OCI-LY7 (cell line): Measurements from ENCODE around the gene CEACAM1. TPM values are rescaled to one million over a fixed set of nuclear protein-coding genes. Genes with fewer than 3 reads are reported as not detected.

ENCODE experiments used
- BruUV-seq: library from RNA; stranded (reverse); fragments of 400-500 nt; replicated peaks from 2 replicates; lab custom pipeline; 2021; lab: Mats Ljungman, UMichigan
- CTCF ChIA-PET: fragments of 300-600 bp; sonication (Branson Sonifier 250); formaldehyde crosslinking; loops from one replicate; lab custom pipeline; 2022; ENCODE audit warnings: antibody characterized with exemption; ENCODE audit not compliant: unreplicated experiment; lab: Charles Lee
- POLR2A ChIA-PET: fragments of 300-600 bp; sonication (Branson Sonifier 250); formaldehyde crosslinking; loops from one replicate; lab custom pipeline; 2022; ENCODE audit warnings: antibody characterized with exemption; lab: Charles Lee
- DNase-seq: peaks from one replicate; pipeline ENCODE4 v3.0.0-alpha.2; 2015; ENCODE audit warnings: low spot score
- H2AFZ ChIP-seq: fragments of 200-600 bp; sonication (generic), shearing (Covaris generic); 2 replicates; pipeline ENCODE4 v1.6.1; 2014; ENCODE audit warnings: mild to moderate bottlenecking, antibody characterized with exemption, low read length, moderate library complexity
- H3K27ac ChIP-seq: fragments of 200-600 bp; sonication (generic); 2 replicates; pipeline ENCODE4 v1.5.1; 2014; ENCODE audit warnings: mixed run types, low read depth, mild to moderate bottlenecking, moderate library complexity, low read length, inconsistent platforms; ENCODE audit not compliant: poor library complexity, severe bottlenecking
- H3K36me3 ChIP-seq: fragments of 200-600 bp; sonication (generic); 2 replicates; pipeline ENCODE4 v1.6.1; 2014; ENCODE audit warnings: mild to moderate bottlenecking, antibody characterized with exemption, low read length, moderate library complexity, mixed read lengths; ENCODE audit not compliant: insufficient read depth
- H3K4me1 ChIP-seq: fragments of 200-600 bp; sonication (generic); 2 replicates; pipeline ENCODE4 v1.5.1; 2014; ENCODE audit warnings: mild to moderate bottlenecking, low read length; ENCODE audit not compliant: insufficient read depth, poor library complexity, severe bottlenecking
- H3K4me2 ChIP-seq: fragments of 200-600 bp; sonication (generic); 2 replicates; pipeline ENCODE4 v1.6.1; 2014; ENCODE audit warnings: mild to moderate bottlenecking, low read length
- H3K4me3 ChIP-seq: fragments of 200-600 bp; sonication (generic); 2 replicates; pipeline ENCODE4 v1.5.1; 2014; ENCODE audit warnings: mild to moderate bottlenecking, low read depth, low read length; ENCODE audit not compliant: poor library complexity, severe bottlenecking
- H3K79me2 ChIP-seq: fragments of 200-600 bp; sonication (generic); 2 replicates; pipeline ENCODE4 v1.6.1; 2016; ENCODE audit warnings: low read depth, mild to moderate bottlenecking, low read length, moderate library complexity, mixed read lengths; ENCODE audit not compliant: insufficient read depth
- H3K9me2 ChIP-seq: fragments of 200-600 bp; sonication (generic); 2 replicates; pipeline ENCODE4 v1.6.1; 2016; ENCODE audit warnings: mild to moderate bottlenecking, low read length, mixed read lengths; ENCODE audit not compliant: insufficient read depth
- H3K9me3 ChIP-seq: fragments of 200-600 bp; sonication (generic); 2 replicates; pipeline ENCODE4 v1.6.1; 2014; ENCODE audit warnings: mild to moderate bottlenecking, mixed run types, low read length, mixed read lengths
- H4K20me1 ChIP-seq: fragments of 200-600 bp; sonication (generic); 2 replicates; pipeline ENCODE4 v1.6.1; 2014; ENCODE audit warnings: mild to moderate bottlenecking, antibody characterized with exemption, low read length, moderate library complexity, mixed read lengths; ENCODE audit not compliant: insufficient read depth
- EZH2phosphoT487 ChIP-seq: fragments of 200-600 bp; sonication (generic); IDR thresholded peaks from 2 replicates; pipeline ENCODE4 v1.6.1; 2018; ENCODE audit warnings: low read depth, borderline replicate concordance, mild to moderate bottlenecking, mixed run types, antibody characterized with exemption, low read length, moderate library complexity, mixed read lengths
- intact Hi-C: fragments of 100-400 bp; cut with micrococcal nuclease; formaldehyde crosslinking; loops from one replicate; pipeline ENCODE4 v1.10.0; 2022; ENCODE audit not compliant: unreplicated experiment
- total RNA-seq, 2 experiments: library from RNA; depleted of rRNA in 1 of 2; stranded (reverse); fragments of >200 nt in 1 of 2; shearing (Covaris generic) in 1 of 2; gene quantifications; 2 replicates each; pipeline ENCODE4 v1.2.3, GENCODE V29; 2014 to 2022
- TF ChIP-seq, protein P1 (sequence below): fragments of 200-600 bp; sonication (generic); conservative IDR thresholded peaks from 2 replicates; pipeline ENCODE4 v1.5.1; 2014; ENCODE audit warnings: mild to moderate bottlenecking, antibody characterized with exemption, low read length, moderate library complexity, mixed read lengths

CEACAM1 gene
- total RNA-seq, 2 experiments from 2014 or later, result 0.50 to 1.5 TPM

DNA sequence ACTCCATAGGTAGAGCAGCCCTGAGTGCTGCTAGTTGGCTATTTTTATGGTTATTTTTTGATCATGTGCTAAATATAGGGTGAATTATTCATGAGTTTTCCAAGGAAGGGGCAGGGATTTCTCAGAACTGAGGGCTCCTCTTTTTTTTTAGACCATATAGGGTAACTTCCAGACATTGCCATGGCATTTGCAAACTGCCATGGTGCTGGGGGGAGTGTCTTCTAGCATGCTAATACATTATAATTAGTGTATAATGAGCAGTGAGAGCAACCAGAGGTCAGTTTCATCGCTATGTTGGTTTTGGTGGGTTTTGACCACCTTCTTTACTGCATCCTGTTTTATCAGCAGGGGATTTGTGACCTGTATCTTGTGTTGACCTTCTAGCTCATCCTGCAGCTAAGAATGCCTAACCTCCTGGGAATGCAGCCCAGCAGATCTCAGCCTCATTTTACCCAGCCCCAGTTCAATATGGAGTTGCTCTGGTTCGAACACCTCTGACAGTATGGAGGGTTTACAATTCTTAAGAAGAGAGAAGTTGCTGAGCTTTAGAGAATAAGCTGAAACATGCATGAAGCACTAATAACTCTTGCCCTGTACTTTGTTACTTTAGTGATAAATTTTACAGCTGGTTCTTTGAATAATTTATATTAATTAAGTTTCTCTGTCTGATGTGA, 31.7 kb downstream of the CEACAM1 start:
- Histone ChIP-seq H4K20me1 (no peaks in the 10 kb centered on the region), H3K36me3 (no peaks in the 10 kb centered on the region), H3K79me2 (no peaks in the 10 kb centered on the region), H3K9me3 (no peaks in the 10 kb centered on the region), H2AFZ (peak overlapping the region; percentile 98; the same call in 1 of the 2 replicates), H3K9me2 (no peaks in the 10 kb centered on the region), H3K4me3 (no peak overlapping the region), H3K4me1 (peaks cover 35% of the 10 kb centered on the region), H3K27ac (peak overlapping the region; percentile 80), H3K4me2 (peak overlapping the region; percentile 74)
- BruUV-seq, result no TSS peak
- intact Hi-C loops, result loop anchor here (1.0 kb wide), 1 partner anchor 30 kb away; no protein-coding TSS in a partner anchor
- DNase-seq, result no peak
- ChIA-PET POLR2A (interaction anchor here (1.6 kb wide), 1 partner anchor 10 kb away, joined by 5 read pairs; no protein-coding TSS in a partner anchor), CTCF (no interaction called here)
- TF ChIP-seq, protein P1, sequence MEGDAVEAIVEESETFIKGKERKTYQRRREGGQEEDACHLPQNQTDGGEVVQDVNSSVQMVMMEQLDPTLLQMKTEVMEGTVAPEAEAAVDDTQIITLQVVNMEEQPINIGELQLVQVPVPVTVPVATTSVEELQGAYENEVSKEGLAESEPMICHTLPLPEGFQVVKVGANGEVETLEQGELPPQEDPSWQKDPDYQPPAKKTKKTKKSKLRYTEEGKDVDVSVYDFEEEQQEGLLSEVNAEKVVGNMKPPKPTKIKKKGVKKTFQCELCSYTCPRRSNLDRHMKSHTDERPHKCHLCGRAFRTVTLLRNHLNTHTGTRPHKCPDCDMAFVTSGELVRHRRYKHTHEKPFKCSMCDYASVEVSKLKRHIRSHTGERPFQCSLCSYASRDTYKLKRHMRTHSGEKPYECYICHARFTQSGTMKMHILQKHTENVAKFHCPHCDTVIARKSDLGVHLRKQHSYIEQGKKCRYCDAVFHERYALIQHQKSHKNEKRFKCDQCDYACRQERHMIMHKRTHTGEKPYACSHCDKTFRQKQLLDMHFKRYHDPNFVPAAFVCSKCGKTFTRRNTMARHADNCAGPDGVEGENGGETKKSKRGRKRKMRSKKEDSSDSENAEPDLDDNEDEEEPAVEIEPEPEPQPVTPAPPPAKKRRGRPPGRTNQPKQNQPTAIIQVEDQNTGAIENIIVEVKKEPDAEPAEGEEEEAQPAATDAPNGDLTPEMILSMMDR, result no peak
- no peak for TF ChIP-seq EZH2phosphoT487

DNA sequence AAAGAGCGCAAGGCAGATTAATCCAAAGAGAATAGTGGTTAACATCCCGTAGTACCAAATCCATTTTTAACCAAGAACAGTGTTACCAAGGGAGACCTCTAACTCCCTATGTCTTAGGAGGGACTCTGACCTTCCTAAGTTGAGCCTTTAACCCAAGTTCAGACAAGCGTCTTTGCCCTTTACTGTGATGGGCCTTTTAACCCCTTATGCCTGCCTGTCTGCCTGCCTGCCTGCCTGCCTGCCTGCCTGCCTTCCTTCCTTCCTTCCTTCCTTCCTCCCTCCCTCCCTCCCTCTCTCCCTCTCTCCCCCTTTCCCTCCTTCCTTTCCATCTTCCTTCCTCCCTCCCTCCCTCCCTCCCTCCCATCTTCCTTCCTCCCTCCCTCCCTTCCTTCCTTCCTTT, 32.6 kb downstream of the CEACAM1 start:
- POLR2A ChIA-PET, result interaction anchor here (1.0 to 1.6 kb wide), 2 partner anchors 11 to 30 kb away, joined by 5 to 7 read pairs; no protein-coding TSS in a partner anchor
- Histone ChIP-seq H3K9me3 (no peaks in the 10 kb centered on the region), H3K4me2 (no peak overlapping the region), H3K4me3 (no peak overlapping the region), H3K27ac (no peak overlapping the region), H3K4me1 (peaks cover 35% of the 10 kb centered on the region), H2AFZ (no peak overlapping the region), H3K79me2 (no peaks in the 10 kb centered on the region), H3K36me3 (no peaks in the 10 kb centered on the region), H4K20me1 (no peaks in the 10 kb centered on the region), H3K9me2 (no peaks in the 10 kb centered on the region)
- CTCF ChIA-PET, result no interaction called here
- intact Hi-C loops, result no loop called here
- BruUV-seq, result no TSS peak
- no peak for DNase-seq
- no peak for TF ChIP-seq EZH2phosphoT487
- TF ChIP-seq, protein P1, result no peak

DNA sequence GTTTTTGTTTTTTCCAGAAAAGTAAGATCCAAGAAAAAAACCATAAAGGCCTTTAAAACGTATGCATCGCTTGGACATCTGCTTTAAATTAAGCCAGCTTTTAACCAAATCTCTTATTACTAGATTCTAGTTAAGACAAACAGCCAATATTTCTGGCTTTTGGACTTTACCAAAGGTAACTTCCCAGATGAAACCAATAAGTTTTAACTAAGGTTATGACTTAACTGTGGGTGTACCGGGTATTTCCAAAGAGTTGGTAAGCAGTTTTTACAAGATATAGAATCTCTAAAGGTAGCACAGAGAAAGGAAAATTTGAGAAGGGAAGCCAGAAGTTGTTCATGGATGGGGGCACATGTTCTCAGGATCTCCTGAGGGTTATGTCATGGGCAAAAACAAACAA, 34.0 kb downstream of the CEACAM1 start:
- H2AFZ ChIP-seq, result no peak overlapping the region
- H3K36me3 ChIP-seq, result no peaks in the 10 kb centered on the region
- H3K27ac ChIP-seq, result no peak overlapping the region
- intact Hi-C loops, result no loop called here
- H3K79me2 ChIP-seq, result no peaks in the 10 kb centered on the region
- no peaks in the 10 kb centered on the region for H4K20me1 ChIP-seq
- CTCF ChIA-PET, result no interaction called here
- no peak for DNase-seq
- TF ChIP-seq EZH2phosphoT487, result no peak
- TF ChIP-seq, protein P1, result no peak
- POLR2A ChIA-PET, result no interaction called here
- no peak overlapping the region for H3K4me2 ChIP-seq
- peaks cover 35% of the 10 kb centered on the region for H3K4me1 ChIP-seq
- H3K9me2 ChIP-seq, result no peaks in the 10 kb centered on the region
- BruUV-seq, result no TSS peak
- no peak overlapping the region for H3K4me3 ChIP-seq
- H3K9me3 ChIP-seq, result no peaks in the 10 kb centered on the region
